GM18519 (cell line): ENCODE measurements around the gene FNIP1.
"Not testable (repeated sequence)": the region's sequence is repeated elsewhere in the genome, so short reads cannot be mapped to it uniquely, and the experiment has no call there.

Experiments used
- ATAC-seq: cut with Tn5 transposase; IDR thresholded peaks from one replicate; pipeline ENCODE4 v1.9.1; 2021; ENCODE audit warnings: mild to moderate bottlenecking, moderate library complexity; ENCODE audit not compliant: unreplicated experiment, low FRiP score

FNIP1 gene

GRCh38 chr5:131787736-131788135, 9.1 kb downstream of the FNIP1 start:
- no peak for ATAC-seq

- no peak for ATAC-seq
These were observed 9.7 kb downstream of the FNIP1 start for GRCh38 chr5:131786900-131787692.

GRCh38 chr5:131786036-131786435, 10.8 kb downstream of the FNIP1 start:
- ATAC-seq = no peak

GRCh38 chr5:131783874-131784273, 12.9 kb downstream of the FNIP1 start:
- ATAC-seq = no peak

GRCh38 chr5:131783357-131783756, 13.5 kb downstream of the FNIP1 start:
- ATAC-seq = no peak

GRCh38 chr5:131782717-131783116, 14.1 kb downstream of the FNIP1 start:
- no peak for ATAC-seq

GRCh38 chr5:131778141-131778540, 18.7 kb downstream of the FNIP1 start:
- not testable (repeated sequence) for ATAC-seq

- ATAC-seq = no peak
These were observed 20.4 kb downstream of the FNIP1 start for GRCh38 chr5:131776450-131776849.

- ATAC-seq = no peak
These were observed 22.0 kb downstream of the FNIP1 start for GRCh38 chr5:131774652-131775367.

- ATAC-seq = no peak
These were observed 23.0 kb downstream of the FNIP1 start for GRCh38 chr5:131773805-131774204.

- ATAC-seq = no peak
These were observed 25.1 kb downstream of the FNIP1 start for GRCh38 chr5:131771692-131772091.

GRCh38 chr5:131769961-131770360, 26.9 kb downstream of the FNIP1 start:
- no peak for ATAC-seq

- ATAC-seq = no peak
These were observed 27.5 kb downstream of the FNIP1 start for GRCh38 chr5:131769336-131769735.

GRCh38 chr5:131767891-131768290, 28.9 kb downstream of the FNIP1 start:
- no peak for ATAC-seq

GRCh38 chr5:131766689-131767088, 30.1 kb downstream of the FNIP1 start:
- ATAC-seq = no peak

- no peak for ATAC-seq
These were observed 31.6 kb downstream of the FNIP1 start for GRCh38 chr5:131765261-131765660.

- no peak for ATAC-seq
These were observed 32.8 kb downstream of the FNIP1 start for GRCh38 chr5:131763968-131764367.

- ATAC-seq = no peak
These were observed 36.0 kb downstream of the FNIP1 start for GRCh38 chr5:131760793-131761192.

- ATAC-seq = no peak
These were observed 37.1 kb downstream of the FNIP1 start for GRCh38 chr5:131759704-131760103.

GRCh38 chr5:131758520-131758900, 38.3 kb downstream of the FNIP1 start:
- peak; percentile 31 for ATAC-seq

GRCh38 chr5:131757830-131758519, 38.8 kb downstream of the FNIP1 start:
- peak; percentile 44 for ATAC-seq
